PC-3 (cell line): ENCODE measurements around the gene EIF4E1B. TPM values are rescaled to one million over a fixed set of nuclear protein-coding genes. Genes with fewer than 3 reads are reported as not detected.

Experiments used
- ATAC-seq: fragments of 200-7000 bp; cut with Tn5 transposase; 2 replicates; pipeline ENCODE4 v1.9.1; 2020; ENCODE audit warnings: mild to moderate bottlenecking, moderate library complexity
- BruUV-seq: library from RNA; stranded (reverse); fragments of 400-500 nt; replicated peaks from 2 replicates; lab custom pipeline; 2021; lab: Mats Ljungman, UMichigan
- CTCF ChIA-PET: fragments of 300-600 bp; sonication (Branson Sonifier 250); formaldehyde crosslinking; loops from one replicate; lab custom pipeline; 2022; ENCODE audit warnings: antibody characterized with exemption; lab: Charles Lee
- POLR2A ChIA-PET: fragments of 300-600 bp; sonication (Branson Sonifier 250); formaldehyde crosslinking; loops from one replicate; lab custom pipeline; 2022; ENCODE audit warnings: antibody characterized with exemption; ENCODE audit not compliant: unreplicated experiment; lab: Charles Lee
- DNase-seq: peaks from one replicate; pipeline ENCODE4 v3.0.0-alpha.2; 2015
- H2AFZ ChIP-seq: fragments of 300-600 bp; sonication (generic); 2 replicates; pipeline ENCODE4 v1.6.0; 2016; ENCODE audit warnings: antibody characterized with exemption, low read length
- H3F3A ChIP-seq: fragments of 300-600 bp; sonication (generic); one replicate; pipeline ENCODE4 v1.6.0; 2017; ENCODE audit warnings: antibody characterized with exemption, low read length, control low read depth, mild to moderate bottlenecking; ENCODE audit not compliant: unreplicated experiment
- H3K27ac ChIP-seq: fragments of 300-600 bp; sonication (generic); 2 replicates; pipeline ENCODE4 v1.5.1; 2016; ENCODE audit warnings: mild to moderate bottlenecking, low read length
- H3K27me3 ChIP-seq: fragments of 300-600 bp; sonication (generic); 2 replicates; pipeline ENCODE4 v1.6.1; 2016; ENCODE audit warnings: low read length, mixed read lengths
- H3K36me3 ChIP-seq: fragments of 300-600 bp; sonication (generic); 2 replicates; pipeline ENCODE4 v1.6.1; 2016; ENCODE audit warnings: low read depth, mixed run types, low read length, mixed read lengths
- H3K4me1 ChIP-seq: fragments of 300-600 bp; sonication (generic); 2 replicates; pipeline ENCODE4 v1.5.1; 2016; ENCODE audit warnings: low read length; ENCODE audit not compliant: insufficient read depth
- H3K4me2 ChIP-seq: fragments of 300-600 bp; sonication (generic); 2 replicates; pipeline ENCODE4 v1.6.0; 2016; ENCODE audit warnings: low read length
- H3K4me3 ChIP-seq: fragments of 300-600 bp; sonication (generic); 2 replicates; pipeline ENCODE4 v1.5.1; 2016; ENCODE audit warnings: mild to moderate bottlenecking, low read length, mixed read lengths
- H3K79me2 ChIP-seq: fragments of 300-600 bp; sonication (generic); 2 replicates; pipeline ENCODE4 v1.6.1; 2017; ENCODE audit warnings: low read length, mixed read lengths
- H3K9ac ChIP-seq: fragments of 300-600 bp; sonication (generic); 2 replicates; pipeline ENCODE4 v1.6.0; 2016; ENCODE audit warnings: mild to moderate bottlenecking, low read length
- H3K9me2 ChIP-seq: fragments of 300-600 bp; sonication (generic); replicated peaks from 2 replicates; pipeline ENCODE4 v1.6.1; 2016; ENCODE audit warnings: mixed run types, low read length, mixed read lengths
- H3K9me3 ChIP-seq: fragments of 300-600 bp; sonication (generic); 2 replicates; pipeline ENCODE4 v1.6.1; 2016; ENCODE audit warnings: low read length, mixed read lengths
- H4K20me1 ChIP-seq: fragments of 300-600 bp; sonication (generic); 2 replicates; pipeline ENCODE4 v1.6.1; 2016; ENCODE audit warnings: low read length, mixed read lengths
- CTCF ChIP-seq: fragments of 300-600 bp; sonication (generic); conservative IDR thresholded peaks from 2 replicates; pipeline ENCODE4 v1.5.1; 2017; ENCODE audit warnings: antibody characterized with exemption, low read depth, mild to moderate bottlenecking, low read length
- EZH2 ChIP-seq: fragments of 300-600 bp; sonication (generic); IDR thresholded peaks from one replicate; pipeline ENCODE4 v1.6.1; 2017; ENCODE audit warnings: antibody characterized with exemption, mild to moderate bottlenecking, low read length; ENCODE audit not compliant: unreplicated experiment
- EZH2phosphoT487 ChIP-seq: fragments of 300-600 bp; sonication (generic); IDR thresholded peaks from 2 replicates; pipeline ENCODE4 v1.6.1; 2018; ENCODE audit warnings: mild to moderate bottlenecking, antibody characterized with exemption, low read length, borderline replicate concordance
- intact Hi-C: fragments of 100-400 bp; cut with micrococcal nuclease; formaldehyde crosslinking; loops from 2 replicates; pipeline ENCODE4 v1.9.0; 2023
- total RNA-seq: library from RNA; depleted of rRNA; stranded (reverse); fragments of >200 nt; gene quantifications from 2 replicates; pipeline ENCODE4 v1.2.3, GENCODE V29; 2014

The EIF4E1B gene
- total RNA-seq, 1 experiment from 2014 or later = not detected

DNA sequence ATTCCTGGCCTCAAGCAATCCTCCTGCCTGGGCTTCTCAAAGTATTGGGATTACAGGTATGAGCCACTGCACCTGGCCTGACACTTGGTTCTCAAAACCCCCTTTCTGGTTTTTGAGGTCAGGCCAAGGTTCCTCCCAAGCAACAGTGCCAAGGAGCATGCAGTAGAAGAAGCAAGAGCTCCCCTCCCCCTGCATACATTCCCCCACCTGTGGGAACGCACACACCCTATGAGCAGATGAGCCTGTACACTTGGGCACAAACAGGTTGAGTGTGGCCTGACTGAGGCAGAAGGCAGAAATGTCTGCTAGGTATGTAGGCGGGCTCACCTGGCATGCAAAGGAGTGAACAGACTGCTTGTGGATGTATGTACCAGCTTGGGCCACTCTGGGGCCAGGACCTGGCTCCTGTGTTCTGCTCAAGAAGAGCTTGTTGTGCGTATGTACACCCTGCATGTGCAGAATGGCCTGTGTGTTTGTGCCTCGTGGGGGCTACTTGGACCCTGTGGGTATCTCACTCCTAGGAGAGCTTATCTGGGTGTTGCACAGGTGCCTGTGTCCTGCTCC, 22.3 kb upstream of the EIF4E1B start:
- Histone ChIP-seq H3K4me1 (peaks cover 5% of the 10 kb centered on the region), H3F3A (no peaks in the 10 kb centered on the region), H4K20me1 (peaks cover 11% of the 10 kb centered on the region), H3K79me2 (0 out of 2 replicates have a peak, but pooled peaks cover 6% of the 10 kb centered on the region), H2AFZ (no peak overlapping the region), H3K9me2 (no peaks in the 10 kb centered on the region), H3K27me3 (no peaks in the 10 kb centered on the region), H3K9me3 (no peaks in the 10 kb centered on the region), H3K4me3 (no peak overlapping the region), H3K27ac (no peak overlapping the region), H3K36me3 (no peaks in the 10 kb centered on the region), H3K9ac (no peak overlapping the region), H3K4me2 (no peak overlapping the region)
- ChIA-PET CTCF (no interaction called here), POLR2A (no interaction called here)
- ATAC-seq = no peak
- intact Hi-C loops = no loop called here
- no peak for DNase-seq
- BruUV-seq = no TSS peak
- TF ChIP-seq EZH2 (no peak), EZH2phosphoT487 (no peak), CTCF (no peak)

DNA sequence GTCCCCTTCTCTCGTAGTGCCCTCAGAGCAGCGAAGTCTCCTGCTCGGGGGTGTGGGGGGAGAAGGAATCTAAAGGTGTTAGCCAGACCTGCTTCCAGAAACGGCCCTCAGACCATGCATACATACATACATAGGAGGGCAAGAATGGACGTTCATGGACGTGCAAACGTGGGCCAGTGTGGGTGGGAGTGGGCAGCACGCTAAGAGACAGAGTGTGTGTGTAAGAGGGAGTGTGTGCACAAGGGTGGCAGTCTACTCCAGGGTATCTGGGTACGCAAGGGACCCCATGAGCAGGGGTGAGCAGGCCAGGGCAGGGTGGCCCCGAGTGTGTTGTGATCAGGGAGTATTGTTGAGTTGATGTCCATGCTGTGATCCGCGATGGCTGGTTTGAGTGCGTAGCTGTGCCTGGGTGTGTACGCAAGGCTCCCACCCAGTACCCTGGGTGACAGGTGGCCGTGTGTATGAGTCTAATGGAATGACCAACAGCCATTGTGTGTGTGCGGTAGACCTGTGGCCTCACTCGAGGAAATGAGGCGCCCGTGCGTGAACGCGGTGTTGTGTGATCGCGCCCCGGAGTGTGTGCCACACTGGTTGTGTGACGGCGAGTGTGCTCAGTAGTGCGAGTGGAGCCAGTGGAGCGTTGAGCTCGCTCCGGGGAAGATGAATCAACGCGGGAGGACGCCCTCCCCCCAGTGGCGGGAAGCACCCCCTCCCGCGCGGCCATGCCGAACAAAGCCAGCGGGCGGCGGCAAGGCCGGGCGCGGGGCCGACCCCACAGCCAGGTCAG, 21.3 kb upstream of the EIF4E1B start:
- peaks cover 13% of the 10 kb centered on the region for H3K4me1 ChIP-seq
- H3F3A ChIP-seq = no peaks in the 10 kb centered on the region
- H3K4me3 ChIP-seq = peak overlapping the region; percentile 77
- no peaks in the 10 kb centered on the region for H3K9me3 ChIP-seq
- BruUV-seq = TSS peak; percentile 59
- TF ChIP-seq EZH2phosphoT487 = no peak
- no peak for TF ChIP-seq CTCF
- TF ChIP-seq EZH2 = no peak
- DNase-seq (no peak), ATAC-seq (peak; percentile 27)
- H3K27ac ChIP-seq = no peak overlapping the region
- intact Hi-C loops = no loop called here
- 0 out of 2 replicates have a peak overlapping the region, but pooled peaks have one; percentile 17 for H3K9ac ChIP-seq
- peak overlapping the region; percentile 73 for H2AFZ ChIP-seq
- no peaks in the 10 kb centered on the region for H3K9me2 ChIP-seq
- CTCF ChIA-PET = no interaction called here
- 0 out of 2 replicates have a peak, but pooled peaks cover 6% of the 10 kb centered on the region for H3K79me2 ChIP-seq
- H3K27me3 ChIP-seq = no peaks in the 10 kb centered on the region
- peak overlapping the region; percentile 91 for H3K4me2 ChIP-seq
- peaks cover 11% of the 10 kb centered on the region for H4K20me1 ChIP-seq
- H3K36me3 ChIP-seq = no peaks in the 10 kb centered on the region
- POLR2A ChIA-PET = no interaction called here
